ENCODE results near the gene SLC6A9. TPM values are rescaled to one million over a fixed set of nuclear protein-coding genes. Genes with fewer than 3 reads are reported as not detected.
A peak's percentile ranks its signal among the peaks of the same experiment; 100 is the strongest.

Gene SLC6A9
- total RNA-seq, 1 donor from 2014 or later = 19.2 TPM

DNA sequence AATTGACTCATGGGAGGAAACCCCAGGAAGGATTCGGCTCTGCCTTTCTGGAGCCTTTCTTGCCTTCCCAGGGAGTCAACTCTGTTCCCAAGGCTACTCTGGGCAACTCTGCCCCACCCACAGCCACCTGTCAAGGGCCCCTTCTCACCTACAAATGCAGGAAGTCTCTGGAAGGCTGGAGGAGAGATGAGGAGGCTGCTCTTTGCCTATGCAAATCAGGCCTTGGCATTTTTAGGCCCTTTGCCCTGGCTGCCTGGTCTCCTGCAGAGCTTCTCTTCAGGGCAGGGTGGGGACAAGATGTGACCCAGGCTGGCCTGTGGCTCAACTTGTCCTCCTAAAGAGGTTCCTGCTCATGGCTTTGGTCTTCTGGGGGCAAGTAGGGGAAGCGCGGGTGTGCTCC, 5.4 kb downstream of the SLC6A9 start:
- ATAC-seq (peak; percentile 22), DNase-seq (no peak)
- no peaks in the 10 kb centered on the region for H3K27me3 ChIP-seq
- intact Hi-C loops (cut with DNase I) = no loop called here
- TF ChIP-seq, protein P1, sequence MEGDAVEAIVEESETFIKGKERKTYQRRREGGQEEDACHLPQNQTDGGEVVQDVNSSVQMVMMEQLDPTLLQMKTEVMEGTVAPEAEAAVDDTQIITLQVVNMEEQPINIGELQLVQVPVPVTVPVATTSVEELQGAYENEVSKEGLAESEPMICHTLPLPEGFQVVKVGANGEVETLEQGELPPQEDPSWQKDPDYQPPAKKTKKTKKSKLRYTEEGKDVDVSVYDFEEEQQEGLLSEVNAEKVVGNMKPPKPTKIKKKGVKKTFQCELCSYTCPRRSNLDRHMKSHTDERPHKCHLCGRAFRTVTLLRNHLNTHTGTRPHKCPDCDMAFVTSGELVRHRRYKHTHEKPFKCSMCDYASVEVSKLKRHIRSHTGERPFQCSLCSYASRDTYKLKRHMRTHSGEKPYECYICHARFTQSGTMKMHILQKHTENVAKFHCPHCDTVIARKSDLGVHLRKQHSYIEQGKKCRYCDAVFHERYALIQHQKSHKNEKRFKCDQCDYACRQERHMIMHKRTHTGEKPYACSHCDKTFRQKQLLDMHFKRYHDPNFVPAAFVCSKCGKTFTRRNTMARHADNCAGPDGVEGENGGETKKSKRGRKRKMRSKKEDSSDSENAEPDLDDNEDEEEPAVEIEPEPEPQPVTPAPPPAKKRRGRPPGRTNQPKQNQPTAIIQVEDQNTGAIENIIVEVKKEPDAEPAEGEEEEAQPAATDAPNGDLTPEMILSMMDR (IDR thresholded peaks at IDR 0.05) = no peak
- H3K4me3 ChIP-seq = no peak overlapping the region
- peaks cover 11% of the 10 kb centered on the region for H3K4me1 ChIP-seq
- no peaks in the 10 kb centered on the region for H3K36me3 ChIP-seq
- no peaks in the 10 kb centered on the region for H3K9me3 ChIP-seq
- H3K27ac ChIP-seq = no peak overlapping the region

DNA sequence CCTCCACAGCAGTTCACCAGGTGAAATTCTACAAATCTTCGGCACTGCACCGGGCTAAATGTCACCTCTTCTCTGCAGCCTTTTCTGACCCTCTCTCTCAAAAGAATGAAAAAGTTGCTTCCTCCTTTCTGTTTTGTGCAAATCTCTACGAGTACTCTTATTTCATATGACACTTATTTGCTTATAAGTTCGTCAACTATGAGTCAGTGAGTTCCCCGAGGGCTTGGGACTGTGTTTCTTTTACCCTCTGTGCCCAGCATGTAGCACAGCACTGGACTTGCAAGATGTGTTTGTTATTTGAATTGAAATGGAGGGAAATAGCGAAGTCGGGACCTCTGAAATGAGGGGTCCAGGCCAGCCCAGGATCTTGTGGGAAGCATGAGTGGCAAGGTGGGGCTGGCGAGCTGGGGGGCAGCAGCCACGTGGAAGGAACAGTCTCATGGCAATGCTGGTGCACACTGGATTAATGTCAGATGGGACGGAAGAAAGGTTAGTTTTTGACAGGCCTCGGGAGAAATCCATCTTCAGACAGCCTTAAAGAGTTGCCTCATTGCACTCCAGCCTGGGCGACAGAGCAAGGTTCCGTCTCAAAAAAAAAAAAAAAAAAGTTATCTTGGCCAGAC, 6.2 kb downstream of the SLC6A9 start:
- TF ChIP-seq, protein P1 (IDR thresholded peaks at IDR 0.05) = no peak
- intact Hi-C loops (cut with DNase I) = no loop called here
- no peaks in the 10 kb centered on the region for H3K36me3 ChIP-seq
- no peaks in the 10 kb centered on the region for H3K9me3 ChIP-seq
- peaks cover 11% of the 10 kb centered on the region for H3K4me1 ChIP-seq
- no peaks in the 10 kb centered on the region for H3K27me3 ChIP-seq
- no peak overlapping the region for H3K27ac ChIP-seq
- ATAC-seq = no peak
- no peak overlapping the region for H3K4me3 ChIP-seq
- no peak for DNase-seq

DNA sequence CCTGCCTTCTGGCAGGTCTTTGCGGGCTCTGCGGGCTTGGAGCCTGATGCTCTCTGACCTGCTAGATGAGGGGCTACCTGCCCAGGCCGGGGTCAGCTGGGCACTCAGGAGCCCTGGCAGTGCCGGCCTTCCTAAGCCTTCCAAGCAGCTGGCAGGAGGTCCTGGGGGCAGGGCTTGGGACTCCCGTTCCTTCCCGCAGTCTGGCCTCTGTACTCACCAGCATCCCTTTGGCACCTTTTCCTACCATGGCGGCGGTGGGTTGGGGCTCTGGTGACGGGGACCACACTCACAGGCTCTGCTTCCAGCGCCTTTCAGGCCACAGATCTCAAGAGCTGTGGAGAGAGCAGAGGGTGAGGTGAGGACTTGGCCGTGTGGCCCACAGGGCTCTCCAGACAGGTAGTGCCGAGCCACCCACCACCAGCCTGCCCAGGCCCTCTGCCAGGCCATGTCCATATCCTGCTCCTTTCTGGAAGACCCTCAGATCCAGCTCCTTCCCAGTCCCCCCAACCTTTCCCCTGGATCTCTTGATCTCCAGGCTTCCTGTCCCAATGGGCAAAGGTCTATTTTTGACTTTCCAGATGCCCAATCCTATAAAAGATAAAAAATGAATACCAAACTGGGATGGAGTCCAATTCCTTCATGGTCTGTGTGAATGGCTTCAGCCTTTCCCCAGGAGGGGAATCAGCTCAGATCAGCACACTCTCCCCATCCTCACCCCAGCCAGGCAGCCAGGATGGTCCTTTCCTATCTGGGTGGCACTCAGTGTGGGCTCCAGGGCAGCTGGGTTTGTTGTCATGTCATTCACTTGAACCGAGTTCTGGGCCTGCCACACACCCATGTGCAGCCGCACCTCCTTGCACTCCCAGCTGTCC, 7.0 kb downstream of the SLC6A9 start:
- intact Hi-C loops (cut with DNase I) = no loop called here
- no peak overlapping the region for H3K4me3 ChIP-seq
- no peaks in the 10 kb centered on the region for H3K9me3 ChIP-seq
- no peaks in the 10 kb centered on the region for H3K27me3 ChIP-seq
- peaks cover 8% of the 10 kb centered on the region for H3K4me1 ChIP-seq
- ATAC-seq (no peak), DNase-seq (no peak)
- no peaks in the 10 kb centered on the region for H3K36me3 ChIP-seq
- no peak overlapping the region for H3K27ac ChIP-seq
- TF ChIP-seq, protein P1 (IDR thresholded peaks at IDR 0.05) = no peak

DNA sequence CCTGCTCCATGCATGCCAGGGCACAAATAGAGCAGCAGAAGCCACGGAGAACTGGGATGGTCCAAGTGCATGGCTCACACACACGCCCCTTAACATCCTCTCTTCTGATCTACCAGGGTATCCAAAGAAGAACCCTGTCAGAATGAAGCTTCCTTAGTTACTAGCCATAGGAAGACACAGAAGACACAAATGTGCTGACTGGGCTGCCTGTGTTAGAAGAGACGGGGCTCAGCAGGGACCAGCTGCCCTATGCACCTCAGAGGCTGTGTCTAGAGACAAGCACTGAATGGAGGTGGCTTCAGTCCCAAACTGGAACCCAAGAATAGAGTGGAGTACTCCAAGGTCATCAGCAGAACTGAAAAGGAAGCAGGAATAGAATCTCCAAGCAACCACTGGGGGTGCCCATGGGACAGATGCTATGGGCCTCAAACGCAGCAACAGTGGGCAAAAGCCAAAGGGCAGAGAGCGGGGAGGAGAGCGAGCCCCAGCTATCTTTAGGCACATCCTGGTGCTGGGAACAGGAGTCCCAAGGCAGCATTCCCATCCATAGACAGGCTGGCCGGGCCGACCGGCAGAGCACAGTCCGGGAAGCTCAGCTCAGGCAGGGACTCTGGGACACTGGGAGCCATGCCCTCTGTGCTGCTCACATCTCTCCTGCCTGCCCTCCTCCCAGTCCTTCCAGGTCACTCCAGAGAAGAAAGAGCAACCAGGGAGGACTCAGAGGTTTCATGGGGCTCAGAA, 9.5 kb downstream of the SLC6A9 start:
- ATAC-seq = no peak
- H3K27me3 ChIP-seq = no peaks in the 10 kb centered on the region
- TF ChIP-seq, protein P1 (IDR thresholded peaks at IDR 0.05) = no peak
- DNase-seq = no peak
- no peaks in the 10 kb centered on the region for H3K36me3 ChIP-seq
- no peaks in the 10 kb centered on the region for H3K9me3 ChIP-seq
- H3K4me3 ChIP-seq = no peak overlapping the region
- intact Hi-C loops (cut with DNase I) = no loop called here
- H3K27ac ChIP-seq = no peak overlapping the region
- H3K4me1 ChIP-seq = no peaks in the 10 kb centered on the region

DNA sequence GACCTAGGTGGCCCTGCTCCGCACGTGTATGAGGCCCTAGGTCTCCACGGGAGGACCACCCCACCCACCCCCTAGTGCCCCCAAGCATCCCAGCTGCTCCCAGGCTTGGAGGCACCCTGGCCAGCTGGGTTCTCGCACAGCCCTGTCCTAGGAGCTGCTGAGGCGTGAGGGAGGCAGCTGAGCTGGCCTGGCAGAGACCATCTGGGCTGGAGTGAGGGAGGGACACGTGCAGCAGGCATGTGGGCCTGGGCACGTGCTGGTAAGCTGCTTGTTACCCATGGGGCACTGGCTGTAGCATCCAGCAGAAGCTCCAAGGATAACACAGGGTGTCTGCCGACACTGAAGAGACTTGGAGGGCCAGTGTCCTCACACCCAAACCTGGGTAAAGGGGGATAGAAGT, 10.1 kb downstream of the SLC6A9 start:
- Histone ChIP-seq H3K4me3 (no peak overlapping the region), H3K27ac (no peak overlapping the region), H3K27me3 (no peaks in the 10 kb centered on the region), H3K9me3 (no peaks in the 10 kb centered on the region), H3K4me1 (no peaks in the 10 kb centered on the region), H3K36me3 (no peaks in the 10 kb centered on the region)
- TF ChIP-seq, protein P1 (IDR thresholded peaks at IDR 0.05) = no peak
- ATAC-seq (no peak), DNase-seq (no peak)
- intact Hi-C loops (cut with DNase I) = no loop called here

Measured in upper lobe of right lung (tissue), 1 donor.